HG02852 (cell line): Measurements from ENCODE around the gene NOTO.
"Not testable (repeated sequence)": the region's sequence is repeated elsewhere in the genome, so short reads cannot be mapped to it uniquely, and the experiment has no call there.

ENCODE experiments used
- ATAC-seq: cut with Tn5 transposase; IDR thresholded peaks from one replicate; pipeline ENCODE4 v1.9.1; 2021; ENCODE audit warnings: mild to moderate bottlenecking, moderate library complexity; ENCODE audit not compliant: unreplicated experiment

The NOTO gene

DNA sequence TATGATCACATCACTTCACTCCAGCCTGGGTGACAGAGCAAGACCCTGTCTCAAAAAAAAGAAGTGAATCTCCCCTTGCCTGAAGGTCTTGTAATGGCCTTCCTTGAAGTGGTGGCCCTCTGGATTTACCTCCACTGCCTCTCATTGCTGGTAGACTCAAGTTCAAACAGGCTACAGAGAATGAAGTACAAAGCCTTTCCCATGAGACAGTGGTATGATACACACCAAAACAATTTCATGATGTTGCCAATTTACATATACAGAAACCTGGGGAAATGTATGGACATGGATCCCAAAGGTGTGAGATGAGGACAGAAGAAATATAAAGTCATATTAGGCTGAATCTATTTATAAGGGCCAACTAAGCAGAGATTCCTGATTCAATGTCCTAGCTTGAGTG lies 4.8 kb upstream of the NOTO start:
- no peak for ATAC-seq

DNA sequence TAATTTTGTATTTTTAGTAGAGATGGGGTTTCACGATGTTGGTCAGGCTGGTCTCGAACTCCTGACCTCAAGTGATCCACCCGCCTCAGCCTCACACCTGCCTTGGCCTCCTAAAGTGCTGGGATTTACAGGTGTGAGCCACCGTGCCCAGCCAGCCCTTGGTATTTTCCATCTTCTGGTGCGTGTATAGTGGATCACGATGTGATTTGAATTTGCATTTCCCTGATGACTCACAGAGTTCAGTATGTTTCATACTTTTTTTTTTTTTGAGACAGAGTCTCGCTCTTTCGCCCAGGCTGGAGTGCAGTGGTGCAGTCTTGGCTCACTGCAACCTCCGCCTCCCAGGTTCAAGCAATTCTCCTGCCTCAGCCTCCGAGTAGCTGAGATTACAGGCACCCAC lies 2.1 kb upstream of the NOTO start:
- ATAC-seq = not testable (repeated sequence)

DNA sequence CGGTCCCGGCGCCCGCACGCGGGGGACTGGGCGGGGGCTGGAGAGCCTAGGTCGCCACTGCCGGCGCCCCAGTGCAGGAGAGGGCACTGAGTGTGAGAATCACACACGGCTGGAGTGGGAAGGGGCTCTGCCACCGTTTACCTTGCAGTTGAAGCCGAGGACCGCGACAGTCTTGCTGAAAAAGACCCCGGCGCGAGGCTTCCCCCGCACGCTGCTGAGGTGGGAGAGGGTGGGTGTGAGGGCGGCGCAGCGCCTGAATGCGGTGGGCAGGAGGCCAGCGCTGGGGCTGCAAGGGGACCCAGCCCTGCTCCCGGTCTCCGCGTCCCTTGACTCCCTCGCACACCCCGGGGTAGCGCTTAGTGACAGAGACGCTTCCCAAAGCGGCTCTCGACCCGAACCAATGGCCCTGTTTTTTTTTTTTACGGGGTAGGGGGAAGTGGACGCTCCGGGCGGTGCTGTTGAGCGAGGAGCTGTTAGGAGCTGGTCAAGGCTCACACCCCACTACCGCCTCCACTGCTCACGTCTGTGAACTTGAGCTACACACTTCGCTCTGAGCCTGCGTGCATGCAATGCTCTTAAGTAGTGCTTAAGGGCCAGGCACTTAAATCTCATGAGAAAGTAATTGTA lies 794 bp downstream of the NOTO start:
- ATAC-seq = no peak

DNA sequence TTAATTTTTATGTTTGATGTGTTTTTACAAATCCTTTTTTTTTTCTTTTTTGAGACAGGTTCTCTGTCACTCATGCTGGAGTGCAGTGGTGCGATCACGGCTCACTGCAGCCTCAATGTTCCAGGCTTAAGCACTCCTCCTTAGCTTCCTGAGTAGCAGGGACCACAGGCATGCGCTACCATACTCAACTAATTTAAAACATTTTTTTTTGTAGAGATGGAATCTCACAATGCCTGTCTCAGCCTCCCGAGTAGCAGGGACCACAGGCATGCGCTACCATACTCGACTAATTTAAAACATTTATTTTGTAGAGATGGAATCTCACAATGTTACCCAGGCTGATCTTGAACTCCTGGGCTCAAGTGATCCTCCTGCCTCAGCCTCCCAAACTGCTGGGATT lies 3.2 kb downstream of the NOTO start:
- ATAC-seq = no peak

DNA sequence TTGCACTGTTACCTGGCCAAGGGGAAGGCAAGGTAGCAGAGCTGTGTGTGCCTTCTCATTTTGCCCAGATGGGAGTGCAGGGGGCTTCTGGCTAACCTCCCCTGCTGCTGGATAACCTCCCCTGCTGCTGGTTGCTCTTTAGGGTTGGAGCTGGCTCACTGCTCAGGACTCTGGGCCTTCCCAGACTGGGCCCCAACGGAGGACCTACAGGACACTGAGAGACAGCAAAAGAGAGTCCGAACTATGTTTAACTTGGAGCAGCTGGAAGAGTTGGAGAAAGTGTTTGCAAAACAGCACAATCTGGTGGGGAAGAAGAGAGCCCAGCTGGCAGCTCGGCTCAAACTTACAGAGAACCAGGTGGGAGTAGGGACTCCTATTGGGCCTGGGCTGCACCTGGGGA lies 5.9 kb downstream of the NOTO start:
- ATAC-seq = no peak

DNA sequence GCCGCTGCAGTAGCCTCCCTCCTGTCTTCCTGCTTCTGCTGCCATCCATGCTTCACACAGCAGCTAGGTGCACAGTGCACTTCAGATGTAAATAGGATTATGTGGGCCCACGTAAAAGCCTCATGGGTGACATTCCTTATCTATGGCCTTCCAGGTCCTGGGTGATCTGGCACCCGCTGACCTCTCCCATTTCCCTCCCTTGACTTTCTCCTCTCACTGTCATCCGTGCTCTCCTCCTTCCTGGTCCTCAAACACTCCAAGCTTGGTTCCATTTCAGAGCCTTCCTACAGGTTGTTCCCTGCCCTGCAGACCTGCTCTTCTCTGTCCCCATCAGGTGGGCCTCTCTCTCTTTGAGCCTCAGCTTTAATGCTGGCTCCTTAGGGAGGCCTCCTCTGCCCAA lies 7.6 kb downstream of the NOTO start:
- ATAC-seq = no peak

DNA sequence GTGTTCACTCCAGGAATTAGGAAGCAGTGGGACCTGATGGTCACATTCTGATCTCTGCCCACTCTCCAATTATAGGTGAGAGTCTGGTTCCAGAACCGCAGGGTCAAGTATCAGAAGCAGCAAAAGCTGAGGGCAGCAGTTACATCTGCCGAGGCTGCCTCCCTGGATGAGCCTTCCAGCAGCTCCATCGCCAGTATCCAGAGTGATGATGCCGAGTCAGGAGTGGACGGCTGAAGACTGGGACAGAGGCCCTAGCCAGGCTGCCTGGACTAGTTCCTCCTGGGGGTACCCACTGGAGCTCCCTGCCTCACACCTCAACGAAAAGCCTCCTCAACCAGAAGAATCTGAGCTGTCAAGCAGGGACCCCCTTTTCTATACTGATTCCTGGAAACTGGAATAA lies 8.3 kb downstream of the NOTO start:
- ATAC-seq = no peak

DNA sequence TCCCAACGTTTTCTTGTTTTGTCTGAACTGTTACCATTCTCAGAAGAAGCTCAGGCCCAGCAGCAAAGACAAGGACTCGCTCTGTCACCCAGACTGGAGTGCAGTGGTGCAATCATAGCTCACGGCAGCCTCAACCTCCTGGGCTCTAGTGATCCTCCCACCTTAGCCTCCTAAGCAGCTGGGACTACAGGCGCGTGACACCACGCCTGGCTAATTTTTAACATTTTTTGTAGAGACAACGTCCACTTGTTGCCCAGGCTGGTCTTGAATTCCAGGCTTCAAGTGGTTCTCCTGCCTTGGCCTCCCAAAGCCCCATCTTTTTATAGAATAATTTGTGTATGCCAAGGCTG lies 9.7 kb downstream of the NOTO start:
- ATAC-seq = no peak

DNA sequence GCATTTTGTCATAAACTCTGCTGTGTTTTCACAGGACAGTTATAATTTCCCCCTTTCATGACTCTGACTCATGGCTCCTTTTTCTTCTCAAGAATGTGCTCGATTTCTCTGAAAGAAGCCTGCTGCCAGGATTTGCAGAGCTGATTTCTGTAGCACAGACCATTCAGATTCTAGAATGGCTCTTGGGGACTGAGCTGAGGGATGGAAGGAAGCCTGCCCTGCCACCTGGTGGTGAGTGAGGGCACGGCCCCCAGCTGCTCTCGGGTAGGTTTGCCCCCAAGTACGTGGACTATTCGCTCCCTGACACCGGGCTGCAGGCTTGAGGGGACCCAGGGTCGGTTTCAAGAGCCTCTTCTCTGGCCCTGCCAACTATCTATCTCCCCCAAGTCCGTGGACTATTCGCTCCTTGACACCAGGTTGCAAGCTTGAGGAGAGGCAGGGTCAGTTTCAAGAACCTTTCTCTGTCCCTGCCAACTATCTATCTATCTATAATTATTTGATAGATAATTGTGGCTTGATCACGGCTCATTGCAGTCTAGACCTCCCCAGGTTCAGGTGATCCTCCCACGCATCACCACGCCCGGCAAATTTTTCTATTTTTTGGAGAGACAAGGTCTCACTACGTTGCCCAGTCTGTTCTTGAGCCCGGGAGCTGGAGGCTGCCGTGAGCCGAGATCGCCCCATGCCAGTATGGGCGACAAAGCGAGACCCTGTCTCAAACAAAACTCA lies 10.2 kb downstream of the NOTO start:
- ATAC-seq = peak; percentile 62

DNA sequence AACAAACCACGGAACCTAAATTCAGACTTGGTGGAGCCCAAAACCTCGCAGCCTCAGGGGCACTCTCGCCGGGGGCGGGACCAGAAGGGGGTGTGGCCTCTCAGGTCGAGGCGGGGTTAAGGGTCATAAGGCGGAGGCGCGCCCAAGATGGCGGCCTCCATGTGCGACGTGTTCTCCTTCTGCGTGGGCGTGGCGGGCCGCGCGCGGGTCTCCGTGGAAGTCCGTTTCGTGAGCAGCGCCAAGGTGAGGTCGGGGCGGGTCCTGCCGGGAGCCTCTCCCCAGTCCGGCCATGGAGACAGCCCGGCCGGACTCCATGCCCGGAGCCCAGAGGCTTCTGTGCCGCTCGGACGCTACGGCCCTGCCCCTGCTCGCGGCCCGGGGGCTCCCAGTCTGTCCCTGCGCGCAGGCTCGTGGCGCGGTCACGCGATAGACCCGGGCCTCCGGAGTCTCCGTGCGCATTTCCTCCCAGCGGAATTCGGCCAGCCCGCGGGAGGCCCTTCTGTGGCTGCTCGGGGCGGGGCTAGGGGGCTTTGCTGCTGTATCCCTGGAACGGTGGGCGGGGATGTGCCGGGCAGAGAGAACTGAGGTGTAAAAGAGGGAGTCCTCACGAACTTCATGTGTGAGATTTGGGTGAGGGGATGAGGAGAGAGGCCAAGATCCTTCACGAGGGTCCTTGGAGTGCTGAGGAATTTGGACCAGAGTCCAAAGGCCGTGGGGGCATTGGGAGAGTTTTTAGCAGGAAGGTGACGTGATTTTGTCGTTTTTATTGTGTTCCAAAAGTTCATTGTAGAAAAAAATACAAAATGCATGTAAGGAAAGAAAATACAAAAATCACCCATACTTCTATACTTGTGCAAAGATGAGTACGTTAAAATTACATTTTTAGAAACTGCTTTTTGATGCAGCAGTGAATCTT lies 12.0 kb downstream of the NOTO start, which contains the start of gene SMYD5:
Gene SMYD5, plus strand, starts transcription at position 126 of the 916 bp plus-strand sequence. Its CDS starts 22 bp downstream, at position 148.
- peak; percentile 92 for ATAC-seq

DNA sequence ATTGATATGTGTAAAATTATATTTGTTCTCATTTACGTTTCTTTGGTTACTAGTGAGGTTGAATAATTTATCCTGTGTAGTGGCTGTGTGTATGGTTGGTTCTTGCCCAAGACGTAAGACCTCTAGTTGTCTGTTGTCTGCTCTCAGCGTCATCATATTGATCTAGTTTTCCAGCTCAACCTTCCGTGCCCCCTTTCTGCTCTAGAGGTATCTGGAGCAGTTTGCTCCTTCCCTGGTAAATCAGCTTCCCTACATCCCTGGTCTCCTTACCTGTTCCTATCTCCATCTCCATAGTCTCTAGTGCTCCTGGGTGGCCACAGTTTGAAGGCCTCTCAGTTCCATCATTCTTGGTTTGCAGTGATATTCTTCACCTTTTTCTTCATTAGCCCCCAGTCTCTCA lies 12.9 kb downstream of the NOTO start:
- ATAC-seq = no peak

DNA sequence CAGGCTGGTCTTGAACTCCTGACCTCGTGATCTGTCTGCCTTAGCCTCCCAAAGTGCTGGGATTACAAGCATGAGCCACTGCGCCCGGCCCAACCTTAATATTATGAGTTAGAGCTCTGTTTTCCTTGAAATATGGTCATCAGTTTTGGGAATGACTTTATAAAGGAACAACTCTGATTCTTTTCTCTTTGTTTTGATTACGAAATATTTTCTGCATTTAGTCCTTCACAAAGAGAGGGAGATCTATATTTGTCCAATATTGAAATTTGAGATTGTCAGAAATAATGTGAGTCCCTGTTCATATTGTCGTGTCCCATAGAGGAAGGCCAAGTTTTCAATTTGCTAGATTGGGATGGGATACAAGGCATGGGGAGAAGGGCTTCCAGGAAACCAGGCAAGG lies 14.8 kb downstream of the NOTO start:
- ATAC-seq = no peak

DNA sequence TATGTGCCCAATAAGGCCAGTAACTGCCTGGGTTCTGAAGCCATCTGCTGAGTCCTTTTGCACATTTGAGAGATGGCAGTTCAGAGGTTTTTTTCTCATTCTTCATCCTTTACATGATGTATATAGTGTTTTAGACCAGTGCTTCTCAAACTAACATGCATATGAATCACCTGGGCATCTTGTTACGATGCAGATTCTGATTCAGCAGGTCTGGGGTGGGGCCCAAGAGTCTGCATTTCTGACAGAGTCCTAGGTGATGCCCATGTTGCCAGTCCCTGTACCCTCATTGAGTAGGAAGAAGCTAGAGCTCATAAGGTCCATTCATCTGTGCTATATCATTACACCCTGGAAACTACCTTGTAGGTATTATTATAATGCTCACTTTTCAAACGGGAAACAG lies 15.5 kb downstream of the NOTO start:
- no peak for ATAC-seq

DNA sequence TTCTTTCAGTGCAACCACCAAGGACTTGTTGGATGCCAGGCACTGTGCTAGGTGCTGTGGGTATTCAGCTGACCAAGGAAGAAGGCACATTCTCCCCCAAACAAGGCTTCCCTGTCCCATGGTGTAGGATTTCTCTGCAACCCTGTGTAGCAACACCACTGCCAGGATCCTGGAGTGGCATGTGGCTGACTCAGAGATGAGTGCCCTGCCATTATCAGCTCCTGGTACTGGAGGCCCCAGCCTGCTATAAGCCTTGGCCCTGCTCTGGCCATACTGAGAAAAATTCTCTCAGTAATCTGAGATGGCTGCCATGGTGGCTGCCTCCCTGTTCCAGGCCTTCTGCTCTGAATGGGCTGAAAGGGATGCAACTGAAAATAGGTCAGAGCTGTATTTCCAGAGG lies 15.9 kb downstream of the NOTO start:
- ATAC-seq = no peak

DNA sequence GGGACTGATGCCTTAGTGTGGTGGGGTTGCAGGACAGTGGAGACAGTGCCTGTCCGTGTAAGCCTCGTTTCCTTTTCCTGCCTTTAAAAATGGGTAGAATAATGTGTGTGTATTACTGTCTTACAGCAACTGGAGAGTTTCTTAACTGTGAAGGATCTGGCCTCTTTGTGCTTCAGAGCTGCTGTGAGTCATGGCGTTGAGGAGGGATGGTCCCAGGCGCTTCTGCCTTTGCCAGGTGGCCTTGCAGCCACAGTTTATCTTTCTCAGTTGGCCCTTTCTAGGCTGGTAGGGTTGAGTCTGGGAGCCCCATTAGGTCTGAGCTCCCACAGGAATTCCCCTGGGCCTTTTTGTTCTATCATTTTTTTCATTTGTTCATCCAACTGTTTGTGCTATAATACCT lies 21.4 kb downstream of the NOTO start:
- ATAC-seq = no peak

DNA sequence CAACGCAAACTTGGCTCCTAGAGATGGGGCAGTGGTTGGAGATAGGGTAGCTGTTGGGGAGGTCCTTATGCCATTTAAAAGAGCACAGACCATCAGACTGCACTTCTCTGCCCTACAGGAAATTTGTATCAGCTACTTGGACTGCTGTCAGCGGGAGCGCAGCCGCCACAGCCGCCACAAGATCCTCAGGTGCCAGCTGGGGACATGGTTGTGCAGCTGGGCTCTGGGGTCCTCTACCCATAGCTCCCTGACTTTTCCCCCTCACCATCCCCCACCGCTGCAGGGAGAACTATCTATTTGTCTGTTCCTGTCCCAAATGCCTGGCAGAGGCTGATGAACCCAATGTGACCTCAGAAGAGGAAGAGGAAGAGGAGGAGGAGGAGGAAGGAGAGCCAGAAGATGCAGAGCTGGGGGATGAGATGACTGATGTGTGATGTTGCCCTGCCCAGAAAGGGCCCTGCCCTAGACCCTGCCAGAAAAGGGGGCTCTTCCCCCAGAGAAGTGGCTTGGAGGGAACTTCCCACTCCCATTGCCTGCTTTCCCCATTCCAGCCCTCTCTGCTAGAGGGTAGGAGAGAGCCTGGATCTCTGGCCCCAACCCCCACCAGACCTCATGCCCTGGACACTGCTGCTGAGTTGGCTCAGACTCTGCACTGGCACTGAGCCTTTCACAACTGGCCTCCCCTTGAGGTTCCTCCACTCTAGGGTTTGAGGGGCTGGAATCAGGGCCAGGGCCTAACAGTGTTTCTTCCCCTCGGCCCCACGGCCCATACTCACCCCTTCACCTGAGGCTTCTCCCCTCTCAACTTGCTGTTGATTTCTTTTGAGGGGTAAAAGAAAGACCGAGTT lies 23.4 kb downstream of the NOTO start:
- no peak for ATAC-seq

DNA sequence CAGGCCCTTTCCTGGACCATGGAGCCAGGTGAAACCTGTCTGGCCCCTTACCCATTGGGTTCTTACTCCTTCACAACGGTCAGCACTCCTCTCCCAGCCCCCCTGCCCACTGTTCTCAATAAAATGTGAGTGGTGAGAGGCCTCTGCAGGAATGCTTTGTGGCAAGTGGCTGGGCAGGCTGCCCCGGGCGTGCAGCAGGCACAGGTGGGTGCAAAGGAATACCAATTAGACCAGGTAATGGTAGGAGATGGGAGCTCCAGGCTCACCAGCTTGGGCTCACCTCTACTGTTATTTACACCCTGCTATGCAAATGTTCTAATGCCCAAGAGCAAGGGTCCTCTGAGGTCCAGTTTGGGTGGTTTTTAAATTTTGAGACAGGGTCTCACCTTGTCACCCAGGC lies 24.7 kb downstream of the NOTO start:
- no peak for ATAC-seq

DNA sequence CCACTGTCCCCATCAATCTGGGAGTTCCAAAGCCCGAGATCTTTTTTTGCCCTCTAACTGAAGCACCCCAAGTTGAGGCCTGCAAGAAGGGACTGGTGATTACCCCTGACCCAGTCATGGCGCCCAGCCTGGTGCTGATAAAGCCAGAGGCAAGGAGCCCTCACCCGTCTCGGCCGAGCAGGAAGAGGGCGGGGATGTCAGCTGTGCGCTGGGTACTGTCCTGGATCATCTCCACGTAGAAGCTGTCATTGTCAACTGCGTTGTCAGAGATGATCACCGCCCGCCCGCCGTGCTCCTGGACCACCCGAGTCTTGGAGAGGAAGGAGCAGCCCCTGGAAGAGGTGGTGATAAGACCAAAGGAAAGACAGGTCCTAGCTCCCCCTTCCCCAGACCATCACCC lies 26.3 kb downstream of the NOTO start:
- ATAC-seq = no peak

DNA sequence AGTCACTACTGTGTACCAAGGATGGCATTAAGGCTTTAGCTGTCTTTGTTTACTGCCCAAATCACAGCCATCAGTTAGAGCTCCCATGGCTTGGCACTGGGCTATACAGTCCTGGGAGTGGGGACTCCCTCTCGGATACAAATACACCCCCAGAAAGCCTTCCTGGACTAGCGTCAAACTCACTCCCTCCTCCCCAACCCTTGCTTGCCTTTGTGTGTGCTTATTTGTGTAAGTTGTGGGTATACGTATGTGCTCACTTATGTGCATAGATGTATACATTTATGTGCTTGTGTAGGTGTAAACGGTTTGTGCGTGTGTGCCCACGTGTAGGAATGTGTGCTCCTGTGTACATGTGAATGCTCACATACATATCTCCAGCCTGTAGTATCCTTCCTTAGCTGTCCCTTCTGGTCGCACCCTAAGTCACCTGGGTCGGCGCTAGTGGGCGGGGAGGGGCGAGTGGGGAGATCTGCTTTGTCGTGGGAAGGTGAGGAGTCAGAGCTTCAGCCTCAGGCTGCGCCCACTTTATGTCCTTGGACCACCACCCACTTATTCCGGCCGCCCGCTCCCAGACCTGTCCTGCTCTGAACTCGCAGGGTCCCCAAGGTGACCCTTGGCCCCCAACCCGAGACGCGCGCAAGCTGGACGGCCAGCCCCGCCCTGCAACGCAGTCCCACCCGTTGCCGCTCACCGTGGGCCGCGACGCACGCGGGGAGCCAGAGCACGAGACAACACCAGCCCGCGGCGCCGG lies 30.2 kb downstream of the NOTO start:
- no peak for ATAC-seq
